UCSD-AML1 (cell line): ENCODE data around the gene SCO2.

Experiments used
- DNase-seq: peaks from one replicate; lab custom pipeline; 2025; ENCODE audit not compliant: unreplicated experiment; lab: John Stamatoyannopoulos, UW

The SCO2 gene

DNA sequence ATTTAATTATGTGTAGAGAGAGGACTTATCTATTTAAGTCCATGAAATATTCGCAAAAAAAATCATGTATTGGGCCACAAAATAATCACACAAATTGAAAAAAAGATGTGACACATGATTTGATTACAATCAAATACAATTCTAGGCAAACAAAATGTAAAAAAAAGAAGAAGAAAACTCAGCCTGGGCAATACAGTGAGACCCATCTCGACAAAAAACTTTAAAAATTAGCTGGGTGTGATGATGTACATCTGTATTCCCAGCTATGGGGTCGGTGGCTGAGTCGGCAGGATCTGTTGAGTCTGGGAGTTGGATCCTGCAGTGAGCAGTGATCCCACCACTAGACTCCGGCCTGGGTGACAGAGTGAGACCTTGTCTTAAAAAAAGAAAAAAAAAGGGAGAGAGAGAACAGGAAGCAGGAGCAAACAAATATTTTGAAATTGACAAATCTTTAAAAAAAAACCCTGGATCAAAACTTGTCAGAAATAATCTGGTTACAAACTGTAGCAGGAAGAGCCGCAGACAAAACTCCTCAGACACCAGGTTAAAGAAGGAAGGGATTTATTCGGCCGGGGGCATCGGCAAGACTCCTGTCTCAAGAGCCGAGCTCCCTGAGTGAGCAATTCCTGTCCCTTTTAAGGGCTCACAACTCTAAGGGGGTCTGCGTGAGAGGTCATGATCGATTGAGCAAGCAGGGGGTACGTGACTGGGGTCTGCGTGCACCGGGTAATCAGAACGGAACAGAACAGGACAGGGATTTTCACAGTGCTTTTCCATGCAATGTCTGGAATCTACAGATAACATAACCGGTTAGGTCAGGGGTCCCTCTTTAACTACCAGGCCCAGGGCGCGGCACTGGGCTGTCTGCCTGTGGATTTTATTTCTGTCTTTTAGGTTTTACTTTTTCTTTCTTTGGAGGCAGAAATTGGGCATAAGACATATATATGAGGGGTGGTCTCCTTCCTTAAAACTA lies 7.7 kb upstream of the SCO2 start:
- DNase-seq = no peak

DNA sequence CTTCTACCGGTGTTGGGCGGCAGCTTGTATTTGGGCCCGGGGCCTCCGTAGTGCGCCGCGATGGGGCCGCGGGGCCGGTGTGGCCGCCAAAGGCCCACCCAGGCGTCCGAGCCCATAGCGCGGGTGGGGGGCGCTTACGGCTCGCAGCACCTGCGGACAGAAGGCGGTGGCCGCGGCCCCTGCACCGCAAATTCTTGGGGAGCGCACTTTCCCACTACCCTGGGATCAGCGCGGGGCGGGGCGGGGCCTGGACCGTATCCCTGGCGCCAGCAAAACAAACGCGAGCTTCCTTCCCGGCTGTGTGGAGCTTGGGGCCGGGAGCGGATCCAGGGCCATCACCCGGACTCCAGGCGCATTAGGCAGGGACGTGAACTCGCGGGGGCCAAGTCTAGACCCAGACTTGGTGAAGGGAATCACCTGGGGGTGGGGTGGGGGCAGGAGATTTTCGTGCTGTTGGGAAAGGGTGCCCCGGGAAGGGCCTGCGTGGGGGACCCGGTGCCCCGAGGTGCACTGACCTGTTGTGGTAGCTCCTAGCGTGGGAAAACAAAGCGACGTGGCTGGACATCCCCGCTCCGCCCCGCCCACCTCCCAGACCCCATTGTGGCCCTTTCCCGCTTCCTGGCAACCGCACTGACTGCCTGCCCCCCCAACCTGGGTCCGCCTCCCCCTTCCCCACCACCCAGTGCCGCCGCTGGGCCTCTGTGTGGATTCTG lies 6.7 kb upstream of the SCO2 start:
- peak; percentile 68 for DNase-seq

DNA sequence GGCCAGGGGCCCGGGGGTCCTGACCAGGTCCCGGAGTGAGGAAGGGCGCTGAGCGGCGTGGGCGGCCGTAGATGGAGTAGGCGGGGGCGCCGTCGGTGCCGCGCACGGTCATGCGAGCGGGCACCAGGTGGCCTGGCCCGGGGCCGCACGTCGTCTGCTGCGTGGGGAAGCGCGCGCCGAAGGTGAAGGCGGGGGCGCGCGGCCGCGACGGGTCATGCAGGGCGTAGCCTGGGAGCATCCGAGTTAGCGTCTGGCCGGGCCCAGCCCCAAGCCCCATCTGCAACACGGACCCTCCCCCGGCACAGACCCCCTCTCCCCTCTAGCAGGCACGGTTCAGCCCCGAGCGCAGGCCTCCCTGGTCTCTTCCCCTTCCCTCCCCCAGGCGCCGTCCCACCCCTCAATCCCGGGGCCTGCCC lies 6.2 kb upstream of the SCO2 start:
- peak; percentile 73 for DNase-seq

DNA sequence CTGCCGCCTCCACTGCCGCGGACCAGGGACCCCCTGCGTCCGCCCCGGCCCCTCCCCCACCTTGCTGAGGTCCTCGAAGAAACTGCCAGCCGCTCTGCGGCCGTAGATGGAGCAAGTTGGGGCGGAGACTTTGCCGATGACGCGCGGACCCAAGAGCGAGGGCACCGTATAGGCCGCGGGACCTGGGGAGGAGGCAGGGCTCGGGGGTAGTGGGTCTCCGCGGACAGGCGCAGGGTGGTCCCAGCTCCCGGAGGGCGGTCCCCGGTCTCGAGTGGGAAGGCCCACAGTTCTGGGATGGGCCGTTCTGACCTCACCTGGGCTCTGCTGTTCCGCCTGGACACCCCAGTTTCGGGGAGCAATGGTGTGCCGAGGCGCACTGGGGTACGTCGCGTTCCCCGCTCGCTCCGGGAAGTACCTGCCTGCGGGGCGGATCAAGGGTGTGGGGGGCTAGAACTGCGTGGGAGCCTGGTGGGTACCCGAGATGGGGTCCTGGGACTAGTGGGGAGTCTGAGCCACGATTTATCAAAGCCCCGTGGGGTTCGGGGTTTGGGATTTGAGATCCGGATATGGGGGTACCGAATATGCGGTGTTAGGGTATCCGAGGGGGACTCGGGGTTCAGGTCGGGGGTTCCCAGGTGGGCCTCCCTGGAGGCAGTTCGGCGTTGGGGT lies 5.6 kb upstream of the SCO2 start:
- DNase-seq = peak; percentile 88

DNA sequence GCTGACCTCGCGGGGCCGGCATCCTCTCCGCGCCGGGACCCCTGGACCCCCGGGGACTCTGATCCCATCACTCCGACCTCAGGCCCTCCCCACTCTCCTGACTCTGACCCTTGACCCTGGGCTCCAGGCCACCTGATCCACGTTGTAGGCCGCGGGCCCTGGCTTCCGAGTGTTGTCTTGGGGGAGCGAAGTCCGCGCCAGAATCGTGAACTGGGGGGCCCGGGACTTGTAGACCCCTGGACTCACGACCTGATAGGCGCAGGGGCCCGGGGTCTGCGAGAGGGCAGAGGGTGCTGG lies 5.1 kb upstream of the SCO2 start:
- DNase-seq = no peak

DNA sequence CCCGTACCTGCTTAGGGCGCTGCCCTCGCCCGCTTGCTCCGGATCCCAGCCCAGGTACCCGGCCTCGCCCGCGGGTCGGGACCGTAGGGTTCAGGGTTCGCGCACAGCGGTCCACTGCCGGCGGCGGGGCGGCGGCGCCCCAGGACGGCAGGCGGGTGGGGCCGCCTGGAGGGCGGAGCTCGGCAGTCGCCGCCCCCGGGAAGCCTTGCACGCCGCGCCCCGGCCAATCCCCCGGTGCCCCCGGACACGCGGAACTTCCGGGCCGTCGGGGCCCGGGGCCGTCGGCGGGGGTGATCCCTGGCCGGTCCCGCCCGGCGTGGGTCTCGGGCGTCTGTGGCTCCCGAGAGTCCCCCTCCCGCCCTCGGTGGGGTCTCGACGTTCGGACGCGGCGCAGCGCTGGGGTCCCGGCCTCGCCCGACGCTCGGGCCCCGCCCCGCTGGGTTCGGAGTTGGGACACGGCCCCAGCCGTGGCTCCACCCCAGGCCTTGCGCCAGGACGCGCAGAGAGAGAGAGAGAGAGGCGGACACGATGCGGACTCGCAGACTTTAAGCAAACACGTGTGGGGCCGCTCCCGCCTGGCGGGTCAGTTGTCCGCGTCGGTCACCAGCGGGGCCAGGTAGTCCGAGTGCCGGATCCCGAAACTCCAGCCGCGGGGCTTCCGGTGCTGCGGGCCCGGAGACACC lies 4.6 kb upstream of the SCO2 start, which contains the start of gene TYMP:
TSS of gene TYMP (minus strand) at position 116 of the 683 bp plus-strand sequence. CDS start 303 bp downstream, outside the sequence.
- peak; percentile 70 for DNase-seq

DNA sequence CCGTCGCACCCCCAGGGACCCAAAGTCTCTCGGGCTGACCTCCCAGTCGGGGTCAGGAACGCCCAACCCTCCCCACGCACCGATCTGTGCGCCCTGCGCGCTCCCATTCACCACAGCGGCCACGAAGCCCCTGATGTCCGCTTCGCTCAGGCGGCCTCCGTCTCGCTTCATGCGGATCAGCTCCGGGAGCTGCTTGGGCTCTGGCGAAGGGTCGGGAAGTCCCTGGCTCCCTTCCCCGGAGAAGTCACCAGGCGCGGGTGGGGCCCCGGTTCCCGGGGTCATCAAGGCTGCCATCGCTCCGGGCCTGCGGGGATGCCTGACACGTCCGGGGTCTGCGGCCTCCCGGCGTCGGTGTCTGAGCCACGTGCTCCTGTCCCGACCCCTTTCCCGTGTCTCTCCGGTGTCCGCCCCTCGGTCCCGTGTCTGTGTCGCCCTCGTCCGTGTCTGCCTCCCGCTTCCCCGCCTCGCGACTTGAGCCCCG lies 4.1 kb upstream of the SCO2 start:
- DNase-seq = no peak

DNA sequence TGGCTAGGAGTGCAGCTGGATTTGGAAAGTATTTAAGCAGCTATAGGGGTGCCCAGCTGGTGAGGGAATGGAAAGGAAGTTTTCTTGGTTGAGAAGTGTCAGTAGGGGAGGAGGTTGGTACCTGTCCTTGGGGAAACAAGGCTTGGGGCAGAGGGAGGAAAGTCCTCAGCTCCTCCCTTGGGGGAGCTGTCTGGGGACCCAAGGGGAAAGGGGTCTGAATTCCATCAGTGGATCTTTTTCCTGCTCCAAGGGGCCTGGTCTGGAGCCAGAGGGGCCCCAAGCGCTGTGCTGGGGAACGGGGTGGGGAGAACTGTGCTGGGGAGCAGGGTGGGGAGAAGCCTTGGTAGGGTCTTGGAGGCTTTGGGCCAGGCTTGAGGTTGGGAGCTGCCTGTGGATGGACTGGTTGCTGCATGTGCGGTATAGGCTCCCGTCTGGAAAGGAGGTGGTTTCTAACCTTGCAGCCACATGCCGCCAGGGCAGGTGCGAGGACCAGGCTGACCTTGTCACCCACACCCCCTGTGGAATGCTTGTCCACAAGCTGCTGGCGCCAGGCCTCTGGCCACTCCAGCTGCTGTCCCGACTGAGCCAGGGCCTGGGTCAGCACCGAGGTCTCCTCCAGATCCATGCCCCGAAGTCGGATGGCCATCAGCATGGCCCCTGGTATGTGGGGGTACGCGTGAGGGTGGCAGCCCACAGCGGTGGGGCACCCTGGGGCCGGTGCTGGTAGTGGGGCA lies 3.5 kb upstream of the SCO2 start:
- DNase-seq = no peak

DNA sequence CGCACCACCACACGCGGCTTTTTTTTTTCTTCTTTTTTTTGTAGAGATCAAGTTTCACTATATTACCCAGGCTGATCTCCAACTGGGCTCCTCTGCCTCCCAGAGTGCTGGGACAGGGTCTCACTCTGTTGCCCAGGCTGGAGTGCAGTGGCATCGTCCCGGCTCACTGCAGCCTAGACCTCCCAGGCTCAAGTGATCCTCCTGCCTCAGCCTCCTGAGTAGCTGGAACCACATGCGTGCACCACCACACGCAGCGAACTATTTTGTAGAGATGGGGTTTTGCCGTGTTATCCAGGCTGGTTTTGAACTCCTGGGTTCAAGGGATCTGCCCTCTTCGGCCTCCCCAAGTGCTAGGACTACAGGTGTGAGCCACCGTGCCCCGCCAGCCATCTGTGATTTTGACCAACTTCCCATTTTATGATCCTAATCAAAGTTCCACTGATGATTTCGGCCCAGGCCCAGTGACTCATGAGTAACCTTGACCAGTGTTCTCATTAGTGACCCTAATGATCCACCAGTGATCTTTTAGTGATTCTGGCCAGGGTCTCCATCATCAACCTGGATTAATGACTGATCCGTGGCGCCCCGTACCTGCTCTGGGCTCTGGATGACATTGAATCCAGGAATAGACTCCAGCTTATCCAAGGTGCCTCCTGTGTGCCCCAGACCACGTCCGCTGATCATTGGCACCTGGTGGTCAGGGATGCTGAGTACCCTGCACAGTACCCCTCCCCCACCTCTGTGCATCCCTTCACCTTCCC lies 2.7 kb upstream of the SCO2 start:
- no peak for DNase-seq

DNA sequence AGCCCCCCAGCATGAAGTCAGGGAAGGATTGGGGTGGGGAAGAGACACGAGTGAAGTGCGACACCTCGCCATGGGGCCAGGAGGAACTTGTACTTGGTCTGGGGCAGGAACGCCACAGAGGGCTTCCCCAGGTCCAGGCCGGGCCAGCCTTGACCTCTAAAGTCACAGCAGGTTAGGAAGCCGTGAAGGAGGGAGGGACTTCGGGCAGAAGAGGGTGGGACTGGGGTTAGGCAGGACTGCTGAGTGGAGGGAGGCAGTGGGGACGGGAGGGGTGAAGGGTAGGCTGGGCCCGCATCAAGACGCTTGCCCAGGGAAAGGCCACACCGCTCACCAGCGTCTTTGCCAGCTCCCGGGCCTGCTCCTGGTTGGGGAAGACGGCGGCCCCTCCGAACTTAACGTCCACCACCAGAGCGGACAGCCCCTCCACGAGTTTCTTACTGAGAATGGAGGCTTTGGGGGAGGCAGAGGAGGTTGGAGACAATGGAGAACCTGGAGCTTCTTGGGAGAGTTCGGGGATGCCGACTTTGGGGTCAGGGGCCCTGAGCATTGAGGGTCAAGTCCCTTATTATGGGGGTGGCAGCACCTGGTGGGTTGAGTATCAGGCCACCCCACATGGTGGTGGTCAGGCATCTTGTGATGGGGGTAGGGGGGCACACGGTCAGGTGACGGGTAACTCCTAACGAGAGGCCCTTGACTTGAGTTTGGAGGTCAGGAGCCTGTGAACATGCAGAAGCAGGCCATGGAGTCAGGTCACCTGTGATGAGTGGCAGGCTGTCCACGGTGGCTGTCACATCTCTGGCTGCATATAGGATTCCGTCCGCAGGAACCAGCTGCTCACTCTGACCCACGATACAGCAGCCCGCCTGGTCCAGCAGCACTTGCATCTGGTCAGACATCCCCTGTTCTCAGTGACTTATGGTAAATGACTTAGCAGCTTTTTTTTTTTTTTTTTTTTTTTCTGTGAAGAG lies 1.7 kb upstream of the SCO2 start:
- peak; percentile 77 for DNase-seq

DNA sequence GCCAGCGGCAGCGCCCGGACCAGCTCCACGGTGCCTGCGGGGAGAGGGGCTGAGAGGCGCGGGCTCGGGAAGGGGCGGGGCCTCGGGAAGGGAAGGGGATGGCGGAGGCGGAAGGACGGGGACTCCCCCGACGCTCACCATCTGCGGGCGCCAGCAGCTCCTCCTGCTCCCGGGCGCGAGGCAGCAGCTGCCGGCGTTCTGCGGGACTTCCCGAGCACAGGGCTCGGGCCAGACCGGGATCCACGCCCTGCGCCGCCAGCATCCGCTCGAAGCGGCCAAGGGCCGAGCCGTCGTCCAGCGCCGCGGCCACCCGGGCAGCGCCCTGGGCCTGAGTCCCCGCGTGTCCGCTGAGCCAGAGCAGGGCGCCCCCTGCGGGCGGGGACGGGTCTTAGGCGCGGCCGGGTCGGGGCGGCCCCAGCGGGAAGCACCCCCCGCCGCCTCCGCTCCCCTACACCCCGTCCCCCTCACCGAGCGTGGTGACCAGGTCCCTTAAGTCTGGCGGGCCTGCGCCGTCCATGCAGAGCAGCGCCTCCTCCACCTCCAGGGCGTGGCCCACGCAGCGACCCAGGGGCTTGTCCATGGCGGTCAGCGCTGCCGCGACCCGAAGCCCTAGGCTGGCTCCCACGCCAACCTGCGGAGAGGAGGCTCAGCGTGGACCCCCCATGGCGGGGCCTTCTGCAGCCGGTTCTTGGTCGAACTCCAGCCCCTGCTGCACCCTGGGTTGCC lies 873 bp upstream of the SCO2 start:
- DNase-seq = peak; percentile 90

DNA sequence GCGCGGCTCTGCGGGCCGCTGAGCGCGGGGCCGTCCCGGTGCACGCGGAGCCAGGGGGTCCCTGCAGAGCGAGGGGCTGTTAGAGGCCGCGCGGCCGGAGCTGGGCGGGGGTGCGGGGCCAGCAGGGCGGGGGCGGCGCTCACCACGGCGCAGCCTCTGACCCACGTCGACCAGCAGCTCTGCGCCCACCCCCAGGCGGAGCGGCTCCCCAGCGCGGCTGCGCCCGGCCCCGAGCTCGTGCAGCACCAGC lies 385 bp upstream of the SCO2 start:
- no peak for DNase-seq

DNA sequence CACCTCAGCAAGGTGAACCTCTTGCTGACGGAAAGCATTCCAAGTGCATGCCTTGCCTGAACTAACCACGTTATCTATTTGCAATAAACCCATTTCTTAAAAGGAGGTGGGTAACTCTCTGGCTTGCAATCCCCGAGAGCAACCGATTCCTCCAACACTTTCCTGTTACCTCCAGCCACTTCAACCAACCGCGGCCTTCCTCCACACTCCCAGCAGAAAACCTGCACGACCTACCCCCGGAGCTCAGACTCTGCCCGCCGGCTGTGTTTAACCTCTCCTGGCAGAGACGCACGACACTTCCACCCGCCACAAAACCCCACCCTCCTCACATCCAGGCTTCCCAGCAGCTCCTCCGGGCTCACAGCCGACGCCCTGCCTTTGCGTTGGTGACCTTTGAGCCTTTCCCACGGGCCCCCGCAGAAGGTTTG lies 708 bp downstream of the SCO2 start:
- DNase-seq = no peak

DNA sequence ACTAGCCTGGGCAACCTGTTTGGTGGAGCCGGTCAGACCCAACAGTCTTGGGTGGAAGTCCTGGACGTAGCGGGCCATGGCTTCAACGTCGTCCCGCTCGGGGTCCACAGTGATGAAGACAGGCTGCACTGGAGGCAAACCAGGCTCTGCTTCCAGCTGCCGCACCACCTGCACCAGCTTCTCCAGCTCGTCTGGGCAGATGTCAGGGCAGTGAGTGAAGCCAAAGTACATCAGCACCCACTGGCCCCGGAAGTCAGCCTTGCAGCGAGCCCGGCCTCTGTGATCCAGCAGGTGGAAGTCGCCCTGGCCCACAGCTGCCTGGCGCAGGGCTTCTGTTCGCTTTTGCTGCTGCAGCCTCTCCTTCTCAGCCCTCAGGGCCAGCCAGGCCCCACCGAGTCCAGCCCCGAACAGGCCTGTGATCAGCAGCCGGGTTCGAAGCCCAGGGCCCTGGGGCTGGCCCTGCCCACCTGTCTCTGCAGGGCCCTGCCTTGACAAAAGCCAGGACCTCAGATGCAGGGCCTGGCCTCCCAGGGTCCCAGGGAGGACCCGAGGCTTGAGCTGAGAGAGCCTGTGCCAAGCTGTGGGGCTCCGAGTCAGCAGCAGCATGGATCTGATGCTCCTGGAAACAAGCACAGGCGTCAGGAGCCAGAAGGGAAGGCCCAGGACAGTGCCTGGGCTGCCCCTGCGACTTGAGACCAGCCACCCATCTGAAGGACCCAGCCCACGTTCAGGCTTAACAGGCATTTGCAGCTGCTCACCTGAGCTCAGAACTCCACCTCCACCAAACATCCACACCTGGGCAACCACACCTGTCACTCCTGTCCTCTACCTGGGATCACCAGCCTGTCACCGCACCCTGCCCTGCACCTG lies 1.4 kb downstream of the SCO2 start:
- DNase-seq = no peak

DNA sequence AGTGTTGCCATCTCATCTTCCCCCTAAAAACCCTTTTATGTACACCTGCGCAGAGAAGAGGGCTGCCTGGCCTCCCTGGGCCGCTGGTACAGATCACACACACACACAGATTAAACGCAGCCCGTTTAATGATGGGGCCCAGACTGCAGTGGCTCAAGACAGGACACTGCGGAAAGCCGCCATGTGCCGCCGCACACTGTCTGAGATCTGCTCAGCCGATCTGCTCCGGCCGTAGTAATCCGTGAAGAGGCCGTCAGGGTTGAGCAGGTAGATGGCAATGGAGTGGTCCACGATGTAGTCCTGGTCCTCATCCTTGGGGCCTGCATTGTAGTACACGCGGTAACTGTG lies 2.0 kb downstream of the SCO2 start:
- no peak for DNase-seq

DNA sequence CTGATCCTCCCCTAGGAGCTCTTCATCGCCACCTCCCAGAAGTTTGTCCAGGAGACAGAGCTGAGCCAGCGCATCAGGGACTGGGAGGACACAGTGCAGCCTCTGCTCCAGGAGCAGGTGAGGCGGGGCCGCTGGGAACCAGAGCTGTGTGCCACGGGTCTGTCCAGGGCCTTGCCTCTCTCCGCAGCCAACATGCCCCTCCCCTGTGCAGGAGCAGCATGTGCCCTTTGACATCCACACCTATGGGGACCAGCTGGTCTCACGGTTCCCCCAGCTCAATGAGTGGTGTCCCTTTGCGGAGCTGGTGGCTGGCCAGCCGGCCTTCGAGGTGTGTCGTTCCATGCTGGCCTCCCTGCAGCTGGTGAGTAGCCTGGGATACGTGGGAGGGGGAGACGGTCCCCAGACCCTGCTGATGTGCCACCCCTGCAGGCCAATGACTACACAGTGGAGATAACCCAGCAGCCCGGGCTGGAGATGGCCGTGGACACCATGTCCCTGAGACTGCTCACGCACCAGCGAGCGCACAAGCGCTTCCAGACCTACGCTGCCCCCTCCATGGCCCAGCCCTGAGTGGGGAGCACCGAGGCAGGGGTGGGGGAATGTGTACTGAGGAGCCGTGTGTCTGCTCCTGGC lies 2.5 kb downstream of the SCO2 start:
- no peak for DNase-seq
